B cell (primary cell): ENCODE measurements around the gene SLC6A5. TPM values are rescaled to one million over a fixed set of nuclear protein-coding genes. Genes with fewer than 3 reads are reported as not detected.

Source experiments
- ATAC-seq: fragments of 200-7000 bp; cut with Tn5 transposase; one replicate; pipeline ENCODE4 v1.10.0; 2021; ENCODE audit warnings: low read depth, mild to moderate bottlenecking, moderate number of reproducible peaks, moderate library complexity
- CTCF ChIA-PET: fragments of 350-600 bp; sonication (Branson Sonifier 250); formaldehyde crosslinking; loops from one replicate; lab custom pipeline; 2021; ENCODE audit warnings: antibody characterized with exemption, inconsistent platforms; lab: Charles Lee
- POLR2A ChIA-PET: fragments of 350-600 bp; sonication (Branson Sonifier 250); formaldehyde crosslinking; loops from one replicate; lab custom pipeline; 2021; ENCODE audit warnings: antibody characterized with exemption; lab: Charles Lee
- DNase-seq: peaks from one replicate; pipeline ENCODE4 v3.0.0; 2013
- H2AFZ ChIP-seq: 2 replicates; pipeline ENCODE4 v1.6.1; 2012; ENCODE audit warnings: mild to moderate bottlenecking, low read depth, low read length; ENCODE audit not compliant: insufficient read depth, poor library complexity, severe bottlenecking
- H3K27ac ChIP-seq, 2 donors: 1 replicate in 1 of 2; 2 replicates in 1 of 2; pipeline ENCODE4 v1.5.1; 2012 to 2013; ENCODE audit warnings: low read length in 2 of 2, mild to moderate bottlenecking in 2 of 2, moderate library complexity in 1 of 2
- H3K27me3 ChIP-seq, 4 experiments: fragments of 200-600 bp in 1 of 4; sonication (generic) in 1 of 4; replicated peaks in 1 of 4; 1 replicate in 2 of 4; 2 replicates in 2 of 4; pipeline versions ENCODE4 v1.6.1 to v1.7.0; 2013 to 2016; ENCODE audit warnings: low read length in 3 of 4, mild to moderate bottlenecking in 2 of 4, mixed read lengths in 1 of 4, moderate library complexity in 1 of 4; ENCODE audit not compliant: insufficient read depth in 4 of 4, control insufficient read depth in 3 of 4; ENCODE audit errors: control extremely low read depth in 1 of 4
- H3K36me3 ChIP-seq, 2 experiments: replicated peaks in 1 of 2; 1 replicate in 1 of 2; 2 replicates in 1 of 2; pipeline versions ENCODE4 v1.6.1 to v1.7.1; 2013; ENCODE audit warnings: low read length in 1 of 2; ENCODE audit not compliant: insufficient read depth in 2 of 2, control insufficient read depth in 1 of 2; ENCODE audit errors: control extremely low read depth in 1 of 2, extremely low read depth in 1 of 2
- H3K4me1 ChIP-seq, 2 donors: fragments of 200-600 bp in 1 of 2; sonication (generic) in 1 of 2; 1 replicate in 1 of 2; 2 replicates in 1 of 2; pipeline versions ENCODE4 v1.5.1 to v1.6.1; 2013 to 2017; ENCODE audit warnings: low read length in 2 of 2; ENCODE audit not compliant: control insufficient read depth in 2 of 2, insufficient read depth in 2 of 2
- H3K4me2 ChIP-seq: replicated peaks from 2 replicates; pipeline ENCODE3; 2012; ENCODE audit warnings: mild to moderate bottlenecking, low read depth, low read length; ENCODE audit not compliant: poor library complexity, severe bottlenecking
- H3K4me3 ChIP-seq, 5 experiments: fragments of 200-600 bp in 1 of 5; sonication (generic) in 1 of 5; 1 replicate in 3 of 5; 2 replicates in 2 of 5; pipeline versions ENCODE4 v1.5.1 to v1.7.0; 2011 to 2016; ENCODE audit warnings: low read length in 4 of 5, mild to moderate bottlenecking in 4 of 5, low read depth in 2 of 5, control low read depth in 1 of 5, moderate library complexity in 1 of 5; ENCODE audit not compliant: insufficient read depth in 1 of 5; ENCODE audit errors: control extremely low read depth in 1 of 5, extremely low read depth in 1 of 5
- H3K79me2 ChIP-seq: fragments of 200-600 bp; sonication (generic); one replicate; pipeline ENCODE4 v1.6.0; 2016; ENCODE audit warnings: low read length; ENCODE audit not compliant: control insufficient read depth, insufficient read depth
- H3K9ac ChIP-seq: fragments of 200-600 bp; sonication (generic); 2 replicates; pipeline ENCODE4 v1.6.1; 2017; ENCODE audit warnings: mild to moderate bottlenecking, low read length, moderate library complexity
- H3K9me3 ChIP-seq, 3 donors: one replicate each; pipeline versions ENCODE4 v1.6.1 to v1.7.1; 2013; ENCODE audit warnings: low read length in 2 of 3; ENCODE audit not compliant: control insufficient read depth in 2 of 3, insufficient read depth in 1 of 3; ENCODE audit errors: control extremely low read depth in 1 of 3
- H4K20me1 ChIP-seq: 2 replicates; pipeline ENCODE4 v1.6.0; 2012; ENCODE audit warnings: mild to moderate bottlenecking, low read length; ENCODE audit not compliant: insufficient read depth, control insufficient read depth, poor library complexity, severe bottlenecking
- H3K27ac Mint-ChIP-seq: one replicate; pipeline ENCODE4 v1.8.0; 2021; ENCODE audit warnings: mixed read lengths
- H3K27me3 Mint-ChIP-seq: one replicate; pipeline ENCODE4 v1.8.0; 2021; ENCODE audit warnings: mixed read lengths
- H3K4me1 Mint-ChIP-seq: one replicate; pipeline ENCODE4 v1.8.0; 2021; ENCODE audit warnings: mixed read lengths
- H3K4me3 Mint-ChIP-seq: one replicate; pipeline ENCODE4 v1.8.0; 2021; ENCODE audit warnings: mixed read lengths
- H3K9me3 Mint-ChIP-seq: one replicate; pipeline ENCODE4 v1.8.0; 2022; ENCODE audit warnings: mixed read lengths; ENCODE audit not compliant: insufficient read depth
- CTCF ChIP-seq: fragments of 200-600 bp; IDR thresholded peaks from one replicate; pipeline ENCODE4 v1.8.0; 2022; ENCODE audit warnings: antibody characterized with exemption, mild to moderate bottlenecking
- EZH2 ChIP-seq: IDR thresholded peaks from 2 replicates; pipeline ENCODE4 v1.6.1; 2012; ENCODE audit warnings: borderline replicate concordance, low read depth, mild to moderate bottlenecking, moderate library complexity, low read length; ENCODE audit not compliant: insufficient read depth, poor library complexity, severe bottlenecking
- WGBS: methylation state at CpG from one replicate; pipeline ENCODE4 v1.1.5; 2013; ENCODE audit warnings: missing lambda C conversion rate; ENCODE audit not compliant: insufficient coverage; 5-methylcytosine and 5-hydroxymethylcytosine counted together
- intact Hi-C: fragments of 100-400 bp; cut with micrococcal nuclease; formaldehyde crosslinking; loops from one replicate; pipeline ENCODE4 v1.10.0; 2022
- polyA plus RNA-seq: library from polyadenylated mRNA; depleted of rRNA; stranded (reverse); fragments of >200 nt; gene quantifications from 2 replicates; pipeline ENCODE4 v1.2.3, GENCODE V29; 2012
- total RNA-seq, 2 donors: library from RNA; stranded (reverse); fragments of 120-200 nt in 1 of 2; gene quantifications; 1 replicate in 1 of 2; 2 replicates in 1 of 2; pipeline versions ENCODE4 v1.2.3 to v1.2.4, GENCODE V29; 2013 to 2022

The SLC6A5 gene
- total and polyA plus RNA-seq, 2 donors (not counting 1 experiment from before 2014, with no cell fraction given): not detected

- H3K4me1 ChIP-seq: no peaks in the 10 kb centered on the region
- peaks cover 11% of the 10 kb centered on the region for H3K27me3 Mint-ChIP-seq
- no peaks in the 10 kb centered on the region for H3K79me2 ChIP-seq
- no peak overlapping the region for H3K4me3 ChIP-seq
- no peak for ATAC-seq
- 60% methylated on average over 1 of the region's 1 CpG for WGBS
- no peaks in the 10 kb centered on the region for H4K20me1 ChIP-seq
- no peaks in the 10 kb centered on the region for H3K36me3 ChIP-seq
- no peak overlapping the region for H2AFZ ChIP-seq
- H3K9ac ChIP-seq: no peak overlapping the region
- no peak overlapping the region for H3K27ac Mint-ChIP-seq
- H3K9me3 ChIP-seq: peaks cover 0 to 4% (median 3%) of the 10 kb centered on the region in 3 donors
- ChIA-PET CTCF (no interaction called here), POLR2A (no interaction called here)
- H3K27ac ChIP-seq: no peak overlapping the region
- intact Hi-C loops: no loop called here
- H3K27me3 ChIP-seq: peaks cover 0 to 3% (median 0%) of the 10 kb centered on the region in 4 experiments
- no peak overlapping the region for H3K4me3 Mint-ChIP-seq
- H3K4me1 Mint-ChIP-seq: no peaks in the 10 kb centered on the region
- H3K4me2 ChIP-seq: no peak overlapping the region
- no peak for TF ChIP-seq EZH2
- no peak for TF ChIP-seq CTCF
- H3K9me3 Mint-ChIP-seq: peaks cover 2% of the 10 kb centered on the region
- no peak for DNase-seq
Measured at GRCh38 chr11:20658135-20658534, 58.7 kb downstream of the SLC6A5 start.

- WGBS: 10% methylated on average over 2 of the region's 3 CpGs
- Histone ChIP-seq H3K9me3 (peaks cover 0 to 4% (median 3%) of the 10 kb centered on the region in 3 donors), H3K79me2 (no peaks in the 10 kb centered on the region), H4K20me1 (no peaks in the 10 kb centered on the region), H3K27ac (no peak overlapping the region), H2AFZ (no peak overlapping the region), H3K4me1 (no peaks in the 10 kb centered on the region), H3K36me3 (no peaks in the 10 kb centered on the region), H3K9ac (no peak overlapping the region), H3K27me3 (peaks cover 0 to 3% (median 1%) of the 10 kb centered on the region in 4 experiments), H3K4me2 (no peak overlapping the region), H3K4me3 (no peak overlapping the region)
- TF ChIP-seq EZH2: no peak
- no peak for TF ChIP-seq CTCF
- intact Hi-C loops: no loop called here
- DNase-seq: no peak
- Mint-ChIP-seq H3K4me1 (no peaks in the 10 kb centered on the region), H3K9me3 (peaks cover 2% of the 10 kb centered on the region), H3K4me3 (no peak overlapping the region), H3K27ac (no peak overlapping the region), H3K27me3 (peaks cover 19% of the 10 kb centered on the region)
- POLR2A ChIA-PET: no interaction called here
- CTCF ChIA-PET: no interaction called here
- no peak for ATAC-seq
Measured at GRCh38 chr11:20661445-20661844, 62.0 kb downstream of the SLC6A5 start.
